WTC11 (cell line): ENCODE data around the gene PTPN13. TPM values are rescaled to one million over a fixed set of nuclear protein-coding genes. Genes with fewer than 3 reads are reported as not detected.

Source experiments
- ATAC-seq: fragments of 200-7000 bp; cut with Tn5 transposase; 2 replicates; pipeline ENCODE4 v1.10.0; 2021; ENCODE audit warnings: mild to moderate bottlenecking, moderate library complexity
- CTCF ChIA-PET: fragments of 300-600 bp; sonication (Branson Sonifier 250); formaldehyde crosslinking; loops from one replicate; lab custom pipeline; 2021; ENCODE audit warnings: antibody characterized with exemption; lab: Charles Lee
- POLR2A ChIA-PET: fragments of 350-600 bp; sonication (Branson Sonifier 250); formaldehyde crosslinking; loops from one replicate; lab custom pipeline; 2021; ENCODE audit warnings: antibody characterized with exemption; lab: Charles Lee
- DNase-seq: peaks from one replicate; pipeline ENCODE4 v3.0.0; 2021; ENCODE audit warnings: low spot score
- H3K27ac Mint-ChIP-seq: 2 replicates; pipeline ENCODE4 v1.8.0; 2021; ENCODE audit warnings: mixed read lengths
- H3K27me3 Mint-ChIP-seq: 2 replicates; pipeline ENCODE4 v1.8.0; 2021; ENCODE audit warnings: low read depth, mild to moderate bottlenecking, moderate library complexity, mixed read lengths
- H3K36me3 Mint-ChIP-seq: 2 replicates; pipeline ENCODE4 v1.8.0; 2021; ENCODE audit warnings: mixed read lengths
- H3K4me1 Mint-ChIP-seq: 2 replicates; pipeline ENCODE4 v1.8.0; 2022; ENCODE audit warnings: mixed read lengths
- H3K4me3 Mint-ChIP-seq: 2 replicates; pipeline ENCODE4 v1.8.0; 2021; ENCODE audit warnings: mild to moderate bottlenecking, moderate library complexity, mixed read lengths
- H3K9me3 Mint-ChIP-seq: 2 replicates; pipeline ENCODE4 v1.8.0; 2021; ENCODE audit warnings: mixed read lengths
- ATF1 ChIP-seq: sonication (generic); formaldehyde crosslinking; IDR thresholded peaks from 2 replicates; pipeline ENCODE4 v1.8.1; 2023; ENCODE audit warnings: mild to moderate bottlenecking, moderate library complexity, missing genetic modification reagents
- ETV6 ChIP-seq: sonication (generic); formaldehyde crosslinking; IDR thresholded peaks from 2 replicates; pipeline ENCODE4 v1.8.1; 2022; ENCODE audit warnings: mild to moderate bottlenecking, missing genetic modification reagents
- FOXJ3 ChIP-seq: sonication (generic); formaldehyde crosslinking; IDR thresholded peaks from 2 replicates; pipeline ENCODE4 v1.9.0; 2021; ENCODE audit warnings: missing genetic modification reagents, mild to moderate bottlenecking, borderline replicate concordance
- GABPB1 ChIP-seq: sonication (generic); formaldehyde crosslinking; IDR thresholded peaks from 2 replicates; pipeline ENCODE4 v1.8.1; 2023; ENCODE audit warnings: mild to moderate bottlenecking, missing genetic modification reagents
- MYBL2 ChIP-seq: sonication (generic); formaldehyde crosslinking; IDR thresholded peaks from 2 replicates; pipeline ENCODE4 v1.8.1; 2023; ENCODE audit warnings: mild to moderate bottlenecking, moderate library complexity, missing genetic modification reagents
- NFYB ChIP-seq: sonication (generic); formaldehyde crosslinking; conservative IDR thresholded peaks from 2 replicates; pipeline ENCODE4 v1.8.0; 2022; ENCODE audit warnings: low read depth, missing genetic modification reagents
- OVOL2 ChIP-seq: fragments of 250-450 bp; sonication (Bioruptor Pico); IDR thresholded peaks from 2 replicates; pipeline ENCODE4 v1.9.0; 2021; ENCODE audit warnings: mild to moderate bottlenecking, borderline replicate concordance
- RORB ChIP-seq: fragments of 250-450 bp; sonication (Bioruptor Pico); IDR thresholded peaks from 2 replicates; pipeline ENCODE4 v1.9.0; 2021; ENCODE audit warnings: mild to moderate bottlenecking
- SMAD3 ChIP-seq: sonication (generic); formaldehyde crosslinking; IDR thresholded peaks from 2 replicates; pipeline ENCODE4 v1.8.0; 2022; ENCODE audit warnings: missing genetic modification reagents, mild to moderate bottlenecking, borderline replicate concordance
- SMAD4 ChIP-seq: sonication (generic); formaldehyde crosslinking; IDR thresholded peaks from 2 replicates; pipeline ENCODE4 v1.8.0; 2022; ENCODE audit warnings: mild to moderate bottlenecking, missing genetic modification reagents
- SOX15 ChIP-seq: fragments of 250-450 bp; sonication (Bioruptor Pico); IDR thresholded peaks from 2 replicates; pipeline ENCODE4 v1.9.0; 2021; ENCODE audit warnings: mild to moderate bottlenecking
- ZNF317 ChIP-seq: sonication (generic); formaldehyde crosslinking; IDR thresholded peaks from 2 replicates; pipeline ENCODE4 v1.8.1; 2023; ENCODE audit warnings: low read depth, mild to moderate bottlenecking, moderate library complexity, missing genetic modification reagents, borderline replicate concordance
- ZNF423 ChIP-seq: fragments of 250-450 bp; sonication (Bioruptor Pico); IDR thresholded peaks from 2 replicates; pipeline ENCODE4 v2.1.2; 2022; ENCODE audit warnings: mild to moderate bottlenecking, moderate library complexity
- total RNA-seq: library from RNA; stranded (reverse); gene quantifications from 3 replicates; pipeline ENCODE4 v1.2.3, GENCODE V29; 2021
- TF ChIP-seq, protein P1 (sequence below): sonication (generic); formaldehyde crosslinking; conservative IDR thresholded peaks from 2 replicates; pipeline ENCODE4 v1.8.1; 2022; ENCODE audit warnings: mild to moderate bottlenecking, missing genetic modification reagents
- TF ChIP-seq, protein P2 (sequence below): sonication (generic); formaldehyde crosslinking; IDR thresholded peaks from 2 replicates; pipeline ENCODE4 v1.8.0; 2023; ENCODE audit warnings: missing genetic modification reagents, mild to moderate bottlenecking, borderline replicate concordance
- TF ChIP-seq, protein P3 (sequence below): fragments of 250-450 bp; sonication (Bioruptor Pico); IDR thresholded peaks from 2 replicates; pipeline ENCODE4 v1.8.0; 2021; ENCODE audit warnings: mild to moderate bottlenecking
- TF ChIP-seq, protein P4 (sequence below): sonication (generic); formaldehyde crosslinking; IDR thresholded peaks from 2 replicates; pipeline ENCODE4 v1.8.1; 2022; ENCODE audit warnings: low read depth, mild to moderate bottlenecking, moderate library complexity, missing genetic modification reagents, borderline replicate concordance
- TF ChIP-seq, protein P5 (sequence below): fragments of 200-600 bp; IDR thresholded peaks from 2 replicates; pipeline ENCODE4 v1.8.0; 2022; ENCODE audit warnings: antibody characterized with exemption

PTPN13 gene
- total RNA-seq, 1 experiment from 2014 or later = 49.7 TPM

GRCh38 chr4:86771141-86771540 is 177.0 kb downstream of the PTPN13 start (continued):
- TF ChIP-seq ZNF423 (CRISPR knock-in tag) (no peak), ETV6 (CRISPR knock-in tag) (no peak), OVOL2 (no peak)
- TF ChIP-seq, protein P1, sequence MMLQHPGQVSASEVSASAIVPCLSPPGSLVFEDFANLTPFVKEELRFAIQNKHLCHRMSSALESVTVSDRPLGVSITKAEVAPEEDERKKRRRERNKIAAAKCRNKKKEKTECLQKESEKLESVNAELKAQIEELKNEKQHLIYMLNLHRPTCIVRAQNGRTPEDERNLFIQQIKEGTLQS (CRISPR knock-in tag) = no peak
- TF ChIP-seq, protein P2, sequence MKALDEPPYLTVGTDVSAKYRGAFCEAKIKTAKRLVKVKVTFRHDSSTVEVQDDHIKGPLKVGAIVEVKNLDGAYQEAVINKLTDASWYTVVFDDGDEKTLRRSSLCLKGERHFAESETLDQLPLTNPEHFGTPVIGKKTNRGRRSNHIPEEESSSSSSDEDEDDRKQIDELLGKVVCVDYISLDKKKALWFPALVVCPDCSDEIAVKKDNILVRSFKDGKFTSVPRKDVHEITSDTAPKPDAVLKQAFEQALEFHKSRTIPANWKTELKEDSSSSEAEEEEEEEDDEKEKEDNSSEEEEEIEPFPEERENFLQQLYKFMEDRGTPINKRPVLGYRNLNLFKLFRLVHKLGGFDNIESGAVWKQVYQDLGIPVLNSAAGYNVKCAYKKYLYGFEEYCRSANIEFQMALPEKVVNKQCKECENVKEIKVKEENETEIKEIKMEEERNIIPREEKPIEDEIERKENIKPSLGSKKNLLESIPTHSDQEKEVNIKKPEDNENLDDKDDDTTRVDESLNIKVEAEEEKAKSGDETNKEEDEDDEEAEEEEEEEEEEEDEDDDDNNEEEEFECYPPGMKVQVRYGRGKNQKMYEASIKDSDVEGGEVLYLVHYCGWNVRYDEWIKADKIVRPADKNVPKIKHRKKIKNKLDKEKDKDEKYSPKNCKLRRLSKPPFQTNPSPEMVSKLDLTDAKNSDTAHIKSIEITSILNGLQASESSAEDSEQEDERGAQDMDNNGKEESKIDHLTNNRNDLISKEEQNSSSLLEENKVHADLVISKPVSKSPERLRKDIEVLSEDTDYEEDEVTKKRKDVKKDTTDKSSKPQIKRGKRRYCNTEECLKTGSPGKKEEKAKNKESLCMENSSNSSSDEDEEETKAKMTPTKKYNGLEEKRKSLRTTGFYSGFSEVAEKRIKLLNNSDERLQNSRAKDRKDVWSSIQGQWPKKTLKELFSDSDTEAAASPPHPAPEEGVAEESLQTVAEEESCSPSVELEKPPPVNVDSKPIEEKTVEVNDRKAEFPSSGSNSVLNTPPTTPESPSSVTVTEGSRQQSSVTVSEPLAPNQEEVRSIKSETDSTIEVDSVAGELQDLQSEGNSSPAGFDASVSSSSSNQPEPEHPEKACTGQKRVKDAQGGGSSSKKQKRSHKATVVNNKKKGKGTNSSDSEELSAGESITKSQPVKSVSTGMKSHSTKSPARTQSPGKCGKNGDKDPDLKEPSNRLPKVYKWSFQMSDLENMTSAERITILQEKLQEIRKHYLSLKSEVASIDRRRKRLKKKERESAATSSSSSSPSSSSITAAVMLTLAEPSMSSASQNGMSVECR (CRISPR knock-in tag) = no peak
- TF ChIP-seq, protein P3, sequence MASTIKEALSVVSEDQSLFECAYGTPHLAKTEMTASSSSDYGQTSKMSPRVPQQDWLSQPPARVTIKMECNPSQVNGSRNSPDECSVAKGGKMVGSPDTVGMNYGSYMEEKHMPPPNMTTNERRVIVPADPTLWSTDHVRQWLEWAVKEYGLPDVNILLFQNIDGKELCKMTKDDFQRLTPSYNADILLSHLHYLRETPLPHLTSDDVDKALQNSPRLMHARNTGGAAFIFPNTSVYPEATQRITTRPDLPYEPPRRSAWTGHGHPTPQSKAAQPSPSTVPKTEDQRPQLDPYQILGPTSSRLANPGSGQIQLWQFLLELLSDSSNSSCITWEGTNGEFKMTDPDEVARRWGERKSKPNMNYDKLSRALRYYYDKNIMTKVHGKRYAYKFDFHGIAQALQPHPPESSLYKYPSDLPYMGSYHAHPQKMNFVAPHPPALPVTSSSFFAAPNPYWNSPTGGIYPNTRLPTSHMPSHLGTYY (CRISPR knock-in tag) = no peak
- TF ChIP-seq, protein P4, sequence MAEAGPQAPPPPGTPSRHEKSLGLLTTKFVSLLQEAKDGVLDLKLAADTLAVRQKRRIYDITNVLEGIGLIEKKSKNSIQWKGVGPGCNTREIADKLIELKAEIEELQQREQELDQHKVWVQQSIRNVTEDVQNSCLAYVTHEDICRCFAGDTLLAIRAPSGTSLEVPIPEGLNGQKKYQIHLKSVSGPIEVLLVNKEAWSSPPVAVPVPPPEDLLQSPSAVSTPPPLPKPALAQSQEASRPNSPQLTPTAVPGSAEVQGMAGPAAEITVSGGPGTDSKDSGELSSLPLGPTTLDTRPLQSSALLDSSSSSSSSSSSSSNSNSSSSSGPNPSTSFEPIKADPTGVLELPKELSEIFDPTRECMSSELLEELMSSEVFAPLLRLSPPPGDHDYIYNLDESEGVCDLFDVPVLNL (CRISPR knock-in tag) = no peak
- TF ChIP-seq, all 79 proteins: peak for 0

- ChIA-PET CTCF (interaction anchor here (1.1 kb wide), 1 partner anchor 43 kb away, joined by 3 read pairs; no protein-coding TSS in a partner anchor), POLR2A (no interaction called here)
- no peak overlapping the region for H3K27ac Mint-ChIP-seq
- no peaks in the 10 kb centered on the region for H3K27me3 Mint-ChIP-seq
- no peaks in the 10 kb centered on the region for H3K9me3 Mint-ChIP-seq
- no peak for TF ChIP-seq SMAD4 (CRISPR knock-in tag)
- TF ChIP-seq, protein P5, sequence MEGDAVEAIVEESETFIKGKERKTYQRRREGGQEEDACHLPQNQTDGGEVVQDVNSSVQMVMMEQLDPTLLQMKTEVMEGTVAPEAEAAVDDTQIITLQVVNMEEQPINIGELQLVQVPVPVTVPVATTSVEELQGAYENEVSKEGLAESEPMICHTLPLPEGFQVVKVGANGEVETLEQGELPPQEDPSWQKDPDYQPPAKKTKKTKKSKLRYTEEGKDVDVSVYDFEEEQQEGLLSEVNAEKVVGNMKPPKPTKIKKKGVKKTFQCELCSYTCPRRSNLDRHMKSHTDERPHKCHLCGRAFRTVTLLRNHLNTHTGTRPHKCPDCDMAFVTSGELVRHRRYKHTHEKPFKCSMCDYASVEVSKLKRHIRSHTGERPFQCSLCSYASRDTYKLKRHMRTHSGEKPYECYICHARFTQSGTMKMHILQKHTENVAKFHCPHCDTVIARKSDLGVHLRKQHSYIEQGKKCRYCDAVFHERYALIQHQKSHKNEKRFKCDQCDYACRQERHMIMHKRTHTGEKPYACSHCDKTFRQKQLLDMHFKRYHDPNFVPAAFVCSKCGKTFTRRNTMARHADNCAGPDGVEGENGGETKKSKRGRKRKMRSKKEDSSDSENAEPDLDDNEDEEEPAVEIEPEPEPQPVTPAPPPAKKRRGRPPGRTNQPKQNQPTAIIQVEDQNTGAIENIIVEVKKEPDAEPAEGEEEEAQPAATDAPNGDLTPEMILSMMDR = no peak
- TF ChIP-seq RORB = no peak
- TF ChIP-seq FOXJ3 = no peak
- TF ChIP-seq SMAD3 (CRISPR knock-in tag) = no peak
- no peak for TF ChIP-seq MYBL2
- TF ChIP-seq SOX15 = no peak
- TF ChIP-seq GABPB1 (CRISPR knock-in tag) = no peak
- no peak for TF ChIP-seq ATF1
- no peak for TF ChIP-seq NFYB (CRISPR knock-in tag)
- TF ChIP-seq ZNF317 (CRISPR knock-in tag) = no peak
- no peak overlapping the region for H3K4me3 Mint-ChIP-seq
- H3K4me1 Mint-ChIP-seq = no peaks in the 10 kb centered on the region
- no peak for DNase-seq
- peaks cover 32% of the 10 kb centered on the region for H3K36me3 Mint-ChIP-seq
- ATAC-seq = no peak
These were observed 180.9 kb downstream of the PTPN13 start for GRCh38 chr4:86775061-86775460.
